ENCODE results near the gene FGD4.
"Not testable (repeated sequence)": the region's sequence is repeated elsewhere in the genome, so short reads cannot be mapped to it uniquely, and the experiment has no call there.

Gene FGD4

DNA sequence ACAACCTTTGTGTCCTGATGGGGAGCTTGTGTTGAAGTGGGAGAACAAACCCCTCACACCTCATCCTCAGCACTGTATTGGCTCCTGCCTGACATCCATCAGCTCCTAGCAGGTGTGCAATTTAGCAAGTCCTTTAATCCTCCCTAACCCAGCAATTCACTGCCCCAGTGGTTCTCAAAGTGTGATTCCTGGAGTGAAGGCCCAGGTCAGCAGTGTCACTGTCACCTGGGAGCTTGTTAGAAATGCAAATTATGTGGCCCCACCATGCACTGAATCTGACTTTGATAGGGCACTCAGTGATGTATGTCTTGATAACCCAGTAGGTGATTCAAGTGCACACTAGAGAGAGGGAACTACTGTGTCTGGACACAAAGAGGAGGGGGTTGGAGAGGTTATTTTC is 133.6 kb downstream of the FGD4 start:
- DNase-seq = no peak

DNA sequence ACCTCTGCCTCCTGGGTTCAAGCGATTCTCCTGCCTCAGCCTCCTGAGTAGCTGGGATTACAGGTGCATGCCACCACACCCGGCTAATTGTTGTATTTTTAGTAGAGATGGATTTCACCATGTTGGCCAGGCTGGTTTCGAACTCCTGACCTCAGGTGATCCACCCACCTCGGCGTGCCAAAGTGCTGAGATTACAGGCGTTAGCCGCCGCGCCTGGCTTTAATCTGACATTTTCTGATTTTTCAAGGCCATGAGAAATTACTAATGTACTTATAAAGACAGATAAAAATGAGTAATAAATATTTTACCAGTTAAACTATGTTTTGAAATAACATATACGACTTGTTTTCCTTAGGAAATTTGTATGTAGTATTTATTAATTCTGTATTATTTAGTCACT is 134.1 kb downstream of the FGD4 start:
- not testable (repeated sequence) for DNase-seq

GRCh38 chr12:32533971-32534590 is 134.7 kb downstream of the FGD4 start:
- no peak for DNase-seq

- no peak for DNase-seq
Observed at GRCh38 chr12:32534698-32535097, 135.3 kb downstream of the FGD4 start.

GRCh38 chr12:32535288-32535999 is 136.1 kb downstream of the FGD4 start:
- no peak for DNase-seq

- DNase-seq = no peak
Observed at GRCh38 chr12:32536000-32536345, 136.6 kb downstream of the FGD4 start.

DNA sequence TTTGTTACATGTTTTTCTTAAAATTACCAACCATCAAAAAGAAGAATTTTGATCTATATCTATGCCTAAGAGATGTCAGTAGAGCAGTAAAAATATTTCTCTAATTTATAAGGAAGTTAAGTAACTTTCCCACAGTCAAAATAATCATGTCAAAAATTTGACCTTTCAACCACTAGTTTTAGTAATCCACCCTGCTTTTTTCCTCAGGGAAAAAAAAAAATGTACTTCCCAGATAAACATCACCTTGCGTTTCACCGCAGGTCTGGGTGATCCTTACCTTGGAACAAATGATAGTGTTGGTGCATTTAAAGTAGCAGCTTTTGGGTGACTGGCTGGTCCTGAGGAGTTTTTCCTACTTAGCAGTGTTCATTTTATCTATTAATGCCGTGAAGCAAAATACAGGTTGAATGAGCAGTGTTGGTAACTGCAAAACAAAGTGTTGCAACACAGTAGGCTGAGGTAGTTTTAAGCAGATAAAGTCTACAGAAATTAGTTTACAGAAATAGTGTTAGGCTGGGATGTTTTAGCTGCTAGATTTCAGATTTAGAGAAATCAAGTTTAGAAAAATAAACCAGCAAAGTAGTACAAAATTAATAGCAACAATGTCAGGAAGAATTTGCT is 142.5 kb downstream of the FGD4 start:
- DNase-seq = no peak

DNA sequence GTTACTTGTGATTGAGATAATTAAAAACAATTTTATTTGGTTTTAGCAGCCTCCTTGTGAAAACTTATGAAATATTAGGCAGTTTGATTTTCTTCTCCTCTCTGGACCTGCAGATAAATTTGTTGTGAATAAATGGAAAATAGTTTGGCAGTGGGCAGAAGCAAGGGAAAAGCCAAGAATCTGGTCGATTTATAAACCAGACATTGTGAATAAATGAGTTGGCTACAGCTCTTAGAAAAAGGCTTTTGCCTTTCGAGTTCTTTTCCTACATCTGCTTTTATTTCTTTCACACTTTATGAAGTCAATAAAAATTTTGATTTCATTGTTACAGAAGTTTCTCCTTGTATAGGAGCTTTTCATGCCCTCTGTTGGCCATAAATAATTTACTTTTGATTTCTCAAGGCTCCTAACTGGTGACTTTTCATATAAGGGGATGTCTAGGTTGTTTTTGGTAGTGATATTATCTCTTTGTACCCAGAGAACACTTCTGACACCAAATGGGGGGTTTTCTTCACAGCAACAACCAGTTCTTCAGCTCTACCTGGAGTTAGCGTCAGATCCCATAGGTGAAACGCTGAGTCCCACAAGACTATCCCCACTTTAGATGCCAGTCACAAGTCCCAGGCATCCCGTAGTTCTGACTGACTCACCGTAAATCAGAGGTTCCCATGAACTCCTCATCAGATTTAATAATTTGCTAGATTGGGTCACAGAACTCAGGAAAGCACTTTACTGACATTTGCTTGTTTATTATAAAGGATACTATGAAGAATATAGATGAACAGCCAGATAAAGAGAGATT is 143.3 kb downstream of the FGD4 start:
- DNase-seq = no peak

DNA sequence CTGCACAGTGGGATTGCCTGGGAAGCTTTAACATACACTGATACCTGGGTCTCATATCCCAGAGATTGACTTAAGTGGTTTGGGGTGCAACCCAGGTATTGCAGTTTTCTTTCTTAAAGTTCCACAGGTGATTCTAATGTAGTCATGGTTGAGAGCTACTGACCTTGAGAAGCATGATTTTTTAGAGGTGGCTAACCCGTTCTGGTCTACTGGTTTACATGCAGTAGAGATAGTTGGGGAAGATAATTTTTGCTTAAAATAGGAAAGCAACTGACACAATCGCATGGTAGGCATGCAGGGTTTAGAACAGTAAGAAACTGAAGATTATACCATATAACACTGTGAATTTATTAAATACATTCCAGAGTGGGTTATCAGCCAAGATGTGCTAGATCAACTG is 145.5 kb downstream of the FGD4 start:
- no peak for DNase-seq

DNA sequence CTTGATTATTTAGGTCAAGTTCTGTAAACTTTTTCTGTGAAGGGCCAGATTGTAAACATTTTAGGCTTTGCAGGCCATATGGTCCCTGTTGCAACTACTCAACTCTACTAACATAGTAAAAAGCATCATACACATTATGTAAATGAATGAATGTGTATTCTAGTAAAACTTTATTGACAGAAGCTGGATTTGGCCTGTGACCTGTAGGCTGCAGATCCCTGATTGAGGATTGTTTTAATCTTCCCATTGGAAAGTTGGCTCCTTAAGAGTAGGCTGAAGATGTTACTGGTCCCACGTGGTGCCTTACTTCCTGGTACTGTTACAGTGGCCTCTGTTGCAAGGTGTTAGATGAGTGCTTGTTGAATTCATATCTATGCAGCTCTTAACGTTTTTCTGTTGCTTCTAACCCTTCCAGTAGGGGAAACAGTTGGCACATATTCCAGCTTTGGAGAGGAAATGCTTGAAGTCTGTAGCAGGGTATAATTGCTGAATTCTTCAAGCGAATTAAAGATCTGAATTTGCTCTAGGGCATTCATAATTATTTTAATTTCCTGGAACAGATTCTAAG is 146.1 kb downstream of the FGD4 start:
- DNase-seq = no peak

- DNase-seq = no peak
Observed at GRCh38 chr12:32546272-32546671, 146.9 kb downstream of the FGD4 start.

DNA sequence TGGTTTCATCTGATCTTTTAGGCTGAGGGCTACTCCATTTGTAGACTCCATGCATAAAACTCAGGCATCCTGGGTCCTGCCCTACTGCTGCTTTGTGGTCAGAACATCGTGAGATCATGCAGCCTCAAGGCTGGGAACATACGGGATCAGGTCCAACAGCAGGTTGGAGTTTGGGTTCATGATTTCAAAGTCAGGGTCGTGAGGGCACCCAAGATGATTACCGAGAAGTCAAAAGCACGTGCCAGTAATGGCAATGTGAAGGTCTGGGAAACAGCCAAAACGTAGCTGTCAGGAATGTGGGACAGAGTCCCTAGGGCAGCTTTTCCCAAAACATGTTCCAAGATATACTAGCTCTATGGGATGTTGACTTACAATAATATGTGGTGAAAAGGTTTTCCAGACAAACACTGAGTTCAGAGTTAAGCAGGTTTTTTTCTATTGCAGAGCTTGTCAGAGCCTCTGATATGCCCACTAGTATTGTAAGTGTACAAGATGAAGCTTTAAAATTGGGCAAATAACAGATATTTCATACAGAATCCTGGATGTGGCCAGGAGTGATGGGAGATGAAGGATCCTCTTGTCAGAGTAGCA is 149.4 kb downstream of the FGD4 start:
- no peak for DNase-seq

GRCh38 chr12:32549675-32550079 is 150.3 kb downstream of the FGD4 start:
- no peak for DNase-seq

DNA sequence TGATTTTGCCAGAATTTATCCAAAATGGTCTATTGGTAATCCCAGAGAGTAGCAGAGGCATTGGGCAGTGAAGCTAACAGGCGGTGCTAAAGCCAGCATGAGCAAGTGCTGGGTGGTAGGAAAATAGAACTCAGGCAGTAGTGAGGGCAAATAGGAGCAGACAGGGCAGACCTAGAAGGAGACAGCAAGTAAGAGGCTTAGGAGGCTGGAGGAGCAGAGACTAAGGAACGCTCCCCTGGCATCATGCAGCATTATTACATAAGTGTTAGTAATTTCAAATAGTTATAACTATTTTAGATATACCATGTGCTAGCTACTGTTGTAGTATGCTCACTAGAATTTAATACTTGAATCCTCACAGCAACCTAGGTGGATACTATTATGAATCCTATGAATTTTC is 151.7 kb downstream of the FGD4 start:
- DNase-seq = no peak

DNA sequence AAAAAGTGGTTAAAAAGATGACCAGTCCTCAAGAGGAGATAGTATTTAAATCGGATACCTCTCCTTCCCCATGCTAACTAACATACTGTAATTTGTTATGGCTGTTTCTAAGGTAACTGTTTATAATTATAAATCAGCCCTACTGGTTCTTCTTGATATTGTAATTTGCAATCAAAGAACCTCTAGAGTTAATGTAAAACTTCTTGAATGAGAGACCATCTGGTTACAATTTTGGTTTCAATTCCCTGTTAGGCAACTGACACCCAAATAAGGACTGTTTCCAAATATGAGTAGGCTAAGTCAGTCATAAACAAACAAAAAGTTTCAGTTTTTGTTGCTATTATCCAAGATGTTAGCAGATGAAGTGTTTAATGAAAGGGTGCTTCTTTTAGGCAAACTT is 159.5 kb downstream of the FGD4 start:
- DNase-seq = no peak

- DNase-seq = no peak
Observed at GRCh38 chr12:32559434-32559833, 160.1 kb downstream of the FGD4 start.

GRCh38 chr12:32560520-32560919 is 161.2 kb downstream of the FGD4 start:
- DNase-seq = no peak

- DNase-seq = no peak
Observed at GRCh38 chr12:32561931-32562341, 162.6 kb downstream of the FGD4 start.

DNA sequence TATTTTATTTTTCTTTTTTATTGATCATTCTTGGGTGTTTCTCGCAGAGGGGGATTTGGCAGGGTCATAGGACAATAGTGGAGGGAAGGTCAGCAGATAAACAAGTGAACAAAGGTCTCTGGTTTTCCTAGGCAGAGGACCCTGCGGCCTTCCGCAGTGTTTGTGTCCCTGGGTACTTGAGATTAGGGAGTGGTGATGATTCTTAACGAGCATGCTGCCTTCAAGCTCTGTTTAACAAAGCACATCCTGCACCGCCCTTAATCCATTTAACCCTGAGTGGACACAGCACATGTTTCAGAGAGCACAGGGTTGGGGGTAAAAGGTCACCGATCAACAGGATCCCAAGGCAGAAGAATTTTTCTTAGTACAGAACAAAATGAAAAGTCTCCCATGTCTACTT is 163.1 kb downstream of the FGD4 start:
- not testable (repeated sequence) for DNase-seq

GRCh38 chr12:32566663-32567295 is 167.4 kb downstream of the FGD4 start:
- DNase-seq = no peak

DNA sequence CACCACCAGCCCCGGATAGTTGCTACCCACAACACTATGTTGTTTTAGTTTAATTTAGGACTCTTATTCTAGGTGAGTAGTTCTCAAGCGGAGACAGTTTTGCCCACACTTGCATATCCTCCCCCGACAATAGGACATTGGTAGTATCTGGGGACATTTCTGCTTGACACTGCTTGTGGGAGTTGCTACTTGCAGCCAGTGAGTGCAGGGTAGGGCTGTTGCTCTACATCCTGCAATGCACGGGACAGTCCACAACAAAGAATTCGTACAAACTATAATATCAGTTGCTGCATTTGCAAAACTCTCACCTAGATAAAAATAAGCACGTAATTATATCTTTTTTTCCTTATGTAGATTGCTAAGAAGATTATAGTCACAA is 167.9 kb downstream of the FGD4 start:
- DNase-seq = no peak

GRCh38 chr12:32568228-32568627 is 168.9 kb downstream of the FGD4 start:
- no peak for DNase-seq

DNA sequence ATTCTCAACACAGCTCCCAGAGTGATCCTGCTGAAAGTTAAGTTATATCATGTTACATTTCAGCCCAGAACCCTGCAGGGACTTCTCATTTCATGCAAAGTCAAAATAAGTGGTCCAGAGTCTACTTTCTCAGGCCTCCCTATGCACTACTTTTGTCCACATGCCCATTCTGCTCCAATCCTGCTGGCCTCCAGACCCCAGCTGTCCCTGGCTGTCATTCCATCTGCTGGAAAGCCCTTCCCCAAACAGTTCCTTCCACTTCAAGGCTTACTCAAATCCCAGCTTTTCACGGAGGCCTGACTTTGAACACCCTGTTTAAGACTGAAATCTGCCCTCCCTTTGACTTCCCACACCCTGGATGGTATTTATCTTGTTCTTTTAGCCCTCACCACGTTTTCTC is 169.9 kb downstream of the FGD4 start:
- DNase-seq = no peak

All from activated effector memory CD4-positive, alpha-beta T cell treated with anti-CD3 and anti-CD28 coated beads, Interleukin-2, amount 50 U/mL, for 16 hours (primary cell).